ENCODE results near the gene SCMH1. TPM values are rescaled to one million over a fixed set of nuclear protein-coding genes. Genes with fewer than 3 reads are reported as not detected.
A peak's percentile ranks its signal among the peaks of the same experiment; 100 is the strongest.

SCMH1 gene
- total RNA-seq, 4 donors from 2014 or later: 17.6 to 48.2 (median 21.8) TPM

- no peak for DNase-seq (ENCODE audit: low spot score in 2 of 2)
- whole genome bisulfite sequencing: 66% methylated on average over 5 of the region's 5 CpGs
- Histone ChIP-seq H3K4me3 (no peak overlapping the region), H3K36me3 (no peaks in the 10 kb centered on the region), H3K9me3 (no peaks in the 10 kb centered on the region), H3K27me3 (no peaks in the 10 kb centered on the region), H3K27ac (no peak overlapping the region), H3K4me1 (no peaks in the 10 kb centered on the region)
- TF ChIP-seq EP300 (IDR thresholded peaks at IDR 0.05) (no peak), POLR2A (IDR thresholded peaks at IDR 0.05) (no peak), POLR2AphosphoS5 (IDR thresholded peaks at IDR 0.05) (no peak), CTCF (IDR thresholded peaks at IDR 0.05) (no peak)
Observed at GRCh38 chr1:41249319-41249718, 7.2 kb upstream of the SCMH1 start.

- 96% methylated on average over 1 of the region's 1 CpG for WGBS
- no peaks in the 10 kb centered on the region for H3K9me3 ChIP-seq
- DNase-seq (ENCODE audit: low spot score in 2 of 2): no peak
- H3K4me3 ChIP-seq: no peak overlapping the region
- H3K27me3 ChIP-seq: no peaks in the 10 kb centered on the region
- no peaks in the 10 kb centered on the region for H3K36me3 ChIP-seq
- H3K4me1 ChIP-seq: peaks cover 7% of the 10 kb centered on the region
- TF ChIP-seq EP300 (IDR thresholded peaks at IDR 0.05) (no peak), POLR2AphosphoS5 (IDR thresholded peaks at IDR 0.05) (no peak)
- no peak overlapping the region for H3K27ac ChIP-seq
Observed at GRCh38 chr1:41246568-41246967, 4.5 kb upstream of the SCMH1 start.

- Histone ChIP-seq H3K36me3 (no peaks in the 10 kb centered on the region), H3K9me3 (no peaks in the 10 kb centered on the region), H3K4me1 (peaks cover 15% of the 10 kb centered on the region), H3K27ac (no peak overlapping the region), H3K4me3 (no peak overlapping the region), H3K27me3 (no peaks in the 10 kb centered on the region)
- no peak for DNase-seq (ENCODE audit: low spot score in 2 of 2)
- no peak for TF ChIP-seq CTCF (IDR thresholded peaks at IDR 0.05)
- TF ChIP-seq POLR2A (IDR thresholded peaks at IDR 0.05): no peak
- no peak for TF ChIP-seq EP300 (IDR thresholded peaks at IDR 0.05)
- no peak for TF ChIP-seq POLR2AphosphoS5 (IDR thresholded peaks at IDR 0.05)
- WGBS: 83% methylated on average over 2 of the region's 2 CpGs
Observed at GRCh38 chr1:41245659-41246058, 3.6 kb upstream of the SCMH1 start.

GRCh38 chr1:41243079-41243385 is 926 bp upstream of the SCMH1 start:
- no peak for TF ChIP-seq EP300 (IDR thresholded peaks at IDR 0.05)
- no peak for TF ChIP-seq CTCF (IDR thresholded peaks at IDR 0.05)
- TF ChIP-seq POLR2A (IDR thresholded peaks at IDR 0.05): no peak
- no peak for TF ChIP-seq POLR2AphosphoS5 (IDR thresholded peaks at IDR 0.05)
- Histone ChIP-seq H3K27me3 (no peaks in the 10 kb centered on the region), H3K4me1 (peaks cover 23% of the 10 kb centered on the region), H3K9me3 (no peaks in the 10 kb centered on the region), H3K4me3 (no peak overlapping the region), H3K36me3 (no peaks in the 10 kb centered on the region), H3K27ac (no peak overlapping the region)
- WGBS: 81% methylated on average over 3 of the region's 3 CpGs
- no peak for DNase-seq (ENCODE audit: low spot score in 2 of 2)

- Histone ChIP-seq H3K27me3 (no peaks in the 10 kb centered on the region), H3K4me3 (peak overlapping the region; percentile 76), H3K36me3 (no peaks in the 10 kb centered on the region), H3K4me1 (peaks cover 23% of the 10 kb centered on the region), H3K9me3 (no peaks in the 10 kb centered on the region), H3K27ac (peak overlapping the region; percentile 92)
- 76% methylated on average over 7 of the region's 51 CpGs for WGBS
- TF ChIP-seq POLR2A (IDR thresholded peaks at IDR 0.05) (no peak), EP300 (IDR thresholded peaks at IDR 0.05) (no peak), POLR2AphosphoS5 (IDR thresholded peaks at IDR 0.05) (no peak), CTCF (IDR thresholded peaks at IDR 0.05) (no peak)
- peak in 1 of 2 donors; percentile 67 for DNase-seq (ENCODE audit: low spot score in 2 of 2)
Observed at GRCh38 chr1:41242342-41243078, 404 bp upstream of the SCMH1 start.
